Heart left ventricle (tissue), 16 donors: ENCODE measurements around the gene CDCA5. TPM values are rescaled to one million over a fixed set of nuclear protein-coding genes. Genes with fewer than 3 reads are reported as not detected.

Experiments used
- ATAC-seq, 4 donors: fragments of 200-7000 bp; cut with Tn5 transposase; one replicate each; pipeline ENCODE4 v1.9.1; 2020 to 2022; ENCODE audit warnings: moderate library complexity in 4 of 4, mild to moderate bottlenecking in 3 of 4, moderate number of reproducible peaks in 1 of 4
- DNase-seq, 5 donors: peaks; one replicate each; pipeline ENCODE4 v3.0.0-alpha.2; 2020
- H3K27ac ChIP-seq, 12 donors: fragments of 200-600 bp; sonication (generic) in 4 of 12; one replicate each; pipeline versions ENCODE4 v1.5.0 to v1.8.0; 2016 to 2022; ENCODE audit warnings: mild to moderate bottlenecking in 2 of 12
- H3K27me3 ChIP-seq, 9 donors: fragments of 200-600 bp; sonication (generic) in 2 of 9; one replicate each; pipeline versions ENCODE4 v1.5.1 to v1.8.0; 2016 to 2022; ENCODE audit warnings: mild to moderate bottlenecking in 3 of 9
- H3K36me3 ChIP-seq, 9 donors: fragments of 200-600 bp; sonication (generic) in 2 of 9; one replicate each; pipeline versions ENCODE4 v1.5.0 to v1.8.0; 2018 to 2022; ENCODE audit warnings: mild to moderate bottlenecking in 2 of 9
- H3K4me1 ChIP-seq, 12 donors: fragments of 200-600 bp; sonication (generic) in 4 of 12; one replicate each; pipeline versions ENCODE4 v1.5.0 to v1.8.0; 2016 to 2022; ENCODE audit warnings: mild to moderate bottlenecking in 3 of 12
- H3K4me3 ChIP-seq, 12 donors: fragments of 200-600 bp; sonication (generic) in 4 of 12; one replicate each; pipeline versions ENCODE4 v1.5.0 to v1.8.0; 2017 to 2022; ENCODE audit warnings: mild to moderate bottlenecking in 9 of 12, moderate library complexity in 4 of 12
- H3K9me3 ChIP-seq, 12 donors: fragments of 200-600 bp; sonication (generic) in 4 of 12; one replicate each; pipeline versions ENCODE4 v1.5.0 to v1.8.0; 2016 to 2022; ENCODE audit warnings: mild to moderate bottlenecking in 1 of 12
- CTCF ChIP-seq, 12 donors: fragments of 200-600 bp; sonication (generic) in 4 of 12; IDR thresholded peaks; one replicate each; pipeline versions ENCODE4 v1.5.0 to v1.8.0; 2018 to 2022; ENCODE audit warnings: antibody characterized with exemption in 12 of 12, mild to moderate bottlenecking in 5 of 12
- POLR2A ChIP-seq, 2 donors: fragments of 450-650 bp; IDR thresholded peaks; one replicate each; pipeline ENCODE4 v1.6.1; 2017; ENCODE audit warnings: antibody characterized with exemption in 2 of 2, mild to moderate bottlenecking in 2 of 2, moderate library complexity in 2 of 2
- WGBS, 4 donors: extraction: QIAGEN DNeasy Blood & Tissue Kit in 2 of 4; methylation state at CpG; one replicate each; pipeline versions ENCODE4 v1.1.5 to v1.1.7; 2013 to 2018; 5-methylcytosine and 5-hydroxymethylcytosine counted together
- intact Hi-C, 10 donors: fragments of 100-400 bp; cut with DNase I; formaldehyde crosslinking; loops; one replicate each; pipeline versions ENCODE4 v1.11.1 to v1.14.2; 2022
- polyA plus RNA-seq, 2 donors: library from polyadenylated mRNA; stranded (reverse); fragments of 200-250 nt; gene quantifications; one replicate each; pipeline ENCODE4 v1.2.3, GENCODE V29; 2013
- total RNA-seq, 9 donors: library from RNA; depleted of rRNA in 2 of 9; stranded (reverse); fragments of >200 nt in 2 of 9; fragmentation: NEBNext Ultra II Directional in 3 of 9; extraction: Animal tissue kit (Norgen Biotek cat#: 25700) in 3 of 9; gene quantifications; one replicate each; pipeline versions ENCODE4 v1.1.0 to v1.2.4, GENCODE V29; 2016 to 2023
- donor health status: ischemic (EF 13 %, LVEDD 7.1; RV severe dilation, severe dysfunction).
- donor health status: healthy with polysubstance abuse.
- donor health status: DM: no; HTN: yes; CAD: no.
- donor health status: DM: no; HTN: no; CAD: no.
- donor health status: ischemic (EF 25% LVEDD 6.9; RV normal size, moderate dysfunction).
- donor health status: ischemic (EF 25% LVEDD 5.7; RV mildly dilated, moderate dysfunction).
- donor health status: healthy.
- donor health status: DM: yes; HTN: yes; CAD: no.
- donor health status: ischemic (EF 35%, LVEDD 5.7; RV mildly dilated, moderate dysfunction).
- donor health status: nonischemic (EF 11% LVEDD 7.7; RV severe dilation, severe dysfunction).
- donor health status: DM: yes; HTN: yes; CAD: no.
- donor health status: PGD.
- donor health status: ischemic (EF 29% LVEDD 5.4; RV normal size, mild dysfunction).
- donor health status: nonischemic (EF 23%, LVEDD 6.1; RV moderate dilation, normal function).

The CDCA5 gene
- total and polyA plus RNA-seq, 11 donors, result 0.38 to 11.6 (median 0.81) TPM

- ATAC-seq, result peak in 2 of 4 donors; percentile 2 to 12
- no peaks in the 10 kb centered on the region for H3K9me3 ChIP-seq
These were observed 13.1 kb upstream of the CDCA5 start for GRCh38 chr11:65096926-65097325.

GRCh38 chr11:65095974-65096806 is 12.3 kb upstream of the CDCA5 start, which contains the start of gene VPS51:
TSS of gene VPS51 (plus strand) at chr11:65096214. CDS start at chr11:65096251, 37 bp downstream.
- Histone ChIP-seq H3K4me3 (peak within 1 kb of the TSS; percentile 59 to 91 (median 85)), H3K9me3 (no peaks in the 10 kb centered on the region), H3K36me3 (peaks cover 0 to 24% (median 11%) of the 10 kb centered on the region in 9 donors), H3K4me1 (peaks cover 0 to 25% (median 15%) of the 10 kb centered on the region in 12 donors), H3K27ac (peak within 1 kb of the TSS; percentile 52 to 96 (median 92)), H3K27me3 (no peaks in the 10 kb centered on the region)
- WGBS, 4 donors, result 0 to 1% (median 1%) methylated on average over 23 to 52 of the region's 52 CpGs
- intact Hi-C loops, result loop anchor here in 4 of 10 donors (1.0 to 5.0 kb wide), 5 partner anchors 12 to 69 kb away; partner anchors contain the start of genes CDCA5 (in 2 of the 4), ZFPL1 (in 2 of the 4), FAU (in 1 of the 4) and MRPL49 (in 1 of the 4)
- peak in 1 of 2 donors; percentile 47 for TF ChIP-seq POLR2A (IDR thresholded peaks at IDR 0.05)
- TF ChIP-seq CTCF (IDR thresholded peaks at IDR 0.05), result no peak
- ATAC-seq, result peak; percentile 92 to 96 (median 95)
- DNase-seq, result peak; percentile 88 to 92 (median 90)

More at GRCh38 chr11:65096926-65097325, 13.1 kb upstream of the CDCA5 start:
- intact Hi-C loops, result loop anchor here in 4 of 10 donors (1.0 to 5.0 kb wide), 5 partner anchors 13 to 70 kb away; partner anchors contain the start of genes CDCA5 (in 2 of the 4), ZFPL1 (in 2 of the 4), FAU (in 1 of the 4) and MRPL49 (in 1 of the 4)
- WGBS, 4 donors, result 31 to 43% (median 37%) methylated on average over 7 to 8 of the region's 8 CpGs
- peaks cover 0 to 24% (median 11%) of the 10 kb centered on the region in 9 donors for H3K36me3 ChIP-seq
- peak overlapping the region; percentile 52 to 96 (median 92) for H3K27ac ChIP-seq
- H3K4me1 ChIP-seq, result peaks cover 0 to 32% (median 22%) of the 10 kb centered on the region in 12 donors
- TF ChIP-seq CTCF (IDR thresholded peaks at IDR 0.05), result no peak
- TF ChIP-seq POLR2A (IDR thresholded peaks at IDR 0.05), result no peak
- H3K4me3 ChIP-seq, result peak overlapping the region; percentile 59 to 91 (median 85)
- H3K27me3 ChIP-seq, result no peaks in the 10 kb centered on the region
- no peak for DNase-seq

DNA sequence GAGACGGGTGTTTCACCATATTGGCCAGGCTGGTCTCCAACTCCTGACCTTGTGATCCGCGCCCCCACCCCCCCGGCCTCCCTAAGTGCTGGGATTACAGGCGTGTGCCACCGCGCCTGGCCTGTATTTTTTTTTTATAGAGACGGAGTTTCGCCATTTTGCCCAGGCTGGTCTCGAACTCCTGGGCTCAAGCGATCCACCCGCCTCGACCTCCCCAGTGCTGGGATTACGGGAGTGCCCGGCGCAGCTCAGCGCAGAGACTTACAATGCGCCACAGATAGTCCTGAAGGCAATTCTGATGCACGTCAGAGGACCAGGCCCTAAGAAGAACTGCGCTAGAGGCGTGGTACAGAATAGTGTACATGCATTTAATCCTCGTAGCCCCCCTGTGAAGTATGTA is 11.6 kb upstream of the CDCA5 start:
- TF ChIP-seq POLR2A (IDR thresholded peaks at IDR 0.05) (no peak), CTCF (IDR thresholded peaks at IDR 0.05) (no peak)
- ATAC-seq, result no peak
- no peak for DNase-seq
- H3K9me3 ChIP-seq, result no peaks in the 10 kb centered on the region
- intact Hi-C loops, result loop anchor here in 1 of 10 donors (5.0 kb wide), 1 partner anchor 53 kb away; the partner anchor contains the start of gene SAC3D1
- no peaks in the 10 kb centered on the region for H3K27me3 ChIP-seq
- peaks cover 0 to 24% (median 11%) of the 10 kb centered on the region in 9 donors for H3K36me3 ChIP-seq
- H3K27ac ChIP-seq, result peak overlapping the region in 9 of 12 donors; percentile 87 to 96 (median 91)
- WGBS, 4 donors, result 72 to 83% (median 76%) methylated on average over 21 to 22 of the region's 22 CpGs
- H3K4me1 ChIP-seq, result peaks cover 0 to 25% (median 13%) of the 10 kb centered on the region in 12 donors
- H3K4me3 ChIP-seq, result peak overlapping the region in 8 of 12 donors; percentile 71 to 90 (median 85)

- ATAC-seq, result no peak
- intact Hi-C loops, result no loop called here
- Histone ChIP-seq H3K4me3 (no peak overlapping the region), H3K27ac (no peak overlapping the region), H3K4me1 (peaks cover 0 to 7% (median 2%) of the 10 kb centered on the region in 12 donors), H3K27me3 (no peaks in the 10 kb centered on the region), H3K9me3 (no peaks in the 10 kb centered on the region), H3K36me3 (peaks cover 0 to 45% (median 38%) of the 10 kb centered on the region in 9 donors)
- no peak for TF ChIP-seq CTCF (IDR thresholded peaks at IDR 0.05)
- TF ChIP-seq POLR2A (IDR thresholded peaks at IDR 0.05), result no peak
- 96 to 99% (median 97%) methylated on average over 4 of the region's 4 CpGs for WGBS, 4 donors
- no peak for DNase-seq
These were observed 6.8 kb upstream of the CDCA5 start for GRCh38 chr11:65090628-65091027.
